K562 (cell line): ENCODE results near the gene PGP. TPM values are rescaled to one million over a fixed set of nuclear protein-coding genes. Genes with fewer than 3 reads are reported as not detected.

Source experiments
- ATAC-seq: fragments of 200-7000 bp; cut with Tn5 transposase; 3 replicates; pipeline ENCODE4 v1.9.1; 2020; ENCODE audit warnings: moderate library complexity
- BruUV-seq: library from RNA; stranded (reverse); fragments of 400-500 nt; replicated peaks from 2 replicates; lab custom pipeline; 2021; lab: Mats Ljungman, UMichigan
- CTCF ChIA-PET: fragments of 300-600 bp; formaldehyde crosslinking; extraction: SDS; loops from one replicate; lab custom pipeline; 2021; ENCODE audit warnings: low intra/inter-chr PET ratio; lab: Yijun Ruan, JAX
- POLR2A ChIA-PET: fragments of 300-600, 350-650 bp; sonication (Branson Sonifier 250); formaldehyde crosslinking; extraction: SDS; loops from one replicate; lab custom pipeline; 2021; ENCODE audit warnings: antibody characterized with exemption, inconsistent platforms; lab: Yijun Ruan, JAX
- DNase-seq, 4 experiments: peaks; one replicate each; pipeline versions ENCODE4 v3.0.0 to v3.0.0-alpha.2; 2011 to 2018; ENCODE audit warnings: low spot score in 3 of 4, mixed read lengths in 3 of 4; ENCODE audit errors: extremely low read depth in 1 of 4
- FAIRE-seq: peaks from 2 replicates; lab custom pipeline; 2011; peaks lifted over from hg19 to GRCh38; lab: Jason Lieb, UNC
- H2AFZ ChIP-seq: 2 replicates; pipeline ENCODE4 v1.6.0; 2011; ENCODE audit warnings: low read depth, low read length, control low read depth, inconsistent platforms
- H3K27ac ChIP-seq: fragments of 200-600 bp; 3 replicates; pipeline ENCODE4 v1.8.0; 2011; ENCODE audit warnings: low read depth, mild to moderate bottlenecking, control low read depth, inconsistent platforms, low read length, moderate library complexity, mixed read lengths; ENCODE audit errors: extremely low read depth
- H3K27me3 ChIP-seq, 2 experiments: fragments of 300-600 bp in 1 of 2; 2 replicates in 1 of 2; 3 replicates in 1 of 2; pipeline versions ENCODE4 v1.6.0 to v1.8.0; 2011; ENCODE audit warnings: inconsistent platforms in 2 of 2, low read length in 2 of 2, mild to moderate bottlenecking in 1 of 2, mixed read lengths in 1 of 2, moderate library complexity in 1 of 2; ENCODE audit not compliant: control insufficient read depth in 2 of 2, insufficient read depth in 2 of 2
- H3K36me3 ChIP-seq: fragments of 300-600 bp; 3 replicates; pipeline ENCODE4 v1.8.0; 2011; ENCODE audit warnings: mild to moderate bottlenecking, low read length, inconsistent platforms; ENCODE audit not compliant: control insufficient read depth, insufficient read depth
- H3K4me1 ChIP-seq, 2 experiments: fragments of 200-600 bp in 1 of 2; replicated peaks in 1 of 2; 2 replicates in 1 of 2; 3 replicates in 1 of 2; pipeline versions ENCODE4 v1.5.1 to v1.8.0; 2011; ENCODE audit warnings: inconsistent platforms in 2 of 2, low read length in 2 of 2, mild to moderate bottlenecking in 1 of 2, mixed read lengths in 1 of 2, moderate library complexity in 1 of 2; ENCODE audit not compliant: control insufficient read depth in 2 of 2, insufficient read depth in 2 of 2
- H3K4me2 ChIP-seq: 2 replicates; pipeline ENCODE4 v1.6.1; 2011; ENCODE audit warnings: low read length, control low read depth, inconsistent platforms, mixed read lengths; ENCODE audit not compliant: insufficient read depth
- H3K4me3 ChIP-seq: fragments of 200-600 bp; sonication (generic), shearing (Covaris generic); 2 replicates; pipeline ENCODE4 v1.5.1; 2016; ENCODE audit warnings: control low read depth, inconsistent platforms
- H3K79me2 ChIP-seq: fragments of 200-600 bp; 3 replicates; pipeline ENCODE4 v1.8.0; 2011; ENCODE audit warnings: low read length, inconsistent platforms; ENCODE audit not compliant: control insufficient read depth, insufficient read depth
- H3K9ac ChIP-seq, 2 experiments: 2 replicates each; pipeline versions ENCODE4 v1.6.0 to v1.6.1; 2011; ENCODE audit warnings: low read depth in 2 of 2, low read length in 2 of 2, control low read depth in 1 of 2, inconsistent platforms in 1 of 2, mild to moderate bottlenecking in 1 of 2, mixed read lengths in 1 of 2; ENCODE audit not compliant: insufficient read depth in 1 of 2
- H3K9me1 ChIP-seq: one replicate; pipeline ENCODE4 v1.6.0; 2011; ENCODE audit warnings: inconsistent platforms, mild to moderate bottlenecking, low read length, moderate library complexity; ENCODE audit not compliant: control insufficient read depth, insufficient read depth
- H3K9me3 ChIP-seq: replicated peaks from 2 replicates; pipeline ENCODE4 v1.5.1; 2011; ENCODE audit warnings: low read depth, low read length, inconsistent platforms; ENCODE audit not compliant: control insufficient read depth, insufficient read depth
- H4K20me1 ChIP-seq: replicated peaks from 2 replicates; pipeline ENCODE4 v1.6.1; 2011; ENCODE audit warnings: low read length, inconsistent platforms, mixed read lengths; ENCODE audit not compliant: control insufficient read depth, insufficient read depth
- KAT7 ChIP-seq: sonication (generic); formaldehyde crosslinking; IDR thresholded peaks from 2 replicates; pipeline ENCODE4 v1.8.0; 2022; ENCODE audit warnings: missing genetic modification reagents, mild to moderate bottlenecking, borderline replicate concordance
- POLR2G ChIP-seq: fragments of 200-400 bp; formaldehyde crosslinking; IDR thresholded peaks from 2 replicates; pipeline ENCODE4 v1.6.1; 2017; ENCODE audit warnings: low read depth, mild to moderate bottlenecking, antibody characterized with exemption, low read length, moderate library complexity
- WHSC1 ChIP-seq: IDR thresholded peaks from one replicate; pipeline ENCODE4 v1.6.1; 2012; ENCODE audit warnings: low read length, control low read depth, inconsistent platforms
- ZBTB33 ChIP-seq: sonication (generic); formaldehyde crosslinking; IDR thresholded peaks from 2 replicates; pipeline ENCODE4 v1.8.1; 2023; ENCODE audit warnings: mild to moderate bottlenecking, missing genetic modification reagents
- WGBS: fragments of 100-300 bp; shearing (Covaris generic); methylation state at CpG from one replicate; pipeline ENCODE4 v1.1.6; 2016; ENCODE audit warnings: low coverage, mixed read lengths; ENCODE audit not compliant: insufficient coverage; ENCODE audit errors: missing lambda C conversion rate; 5-methylcytosine and 5-hydroxymethylcytosine counted together
- in situ Hi-C: fragments of 300-500 bp; cut with MboI; formaldehyde crosslinking; loops from 4 replicates; pipeline ENCODE4 v1.15.0; 2018; ENCODE audit warnings: inconsistent platforms, mixed read lengths
- intact Hi-C: fragments of 100-400 bp; cut with micrococcal nuclease; formaldehyde crosslinking; loops from 2 replicates; pipeline ENCODE4 v1.14.2; 2022
- polyA plus RNA-seq, 8 experiments: library from polyadenylated mRNA; depleted of rRNA in 4 of 8; stranded (reverse) in 5 of 8; unstranded in 3 of 8; fragments of >200 nt; fragmentation: Nextera tagmentation in 2 of 8; fragmentation: Illumina TruSeq in 1 of 8; extraction: Ambion mirVana in 2 of 8; extraction: Trizol in 1 of 8; gene quantifications; 2 replicates each; pipeline versions ENCODE4 v1.2.1 to v1.2.3, GENCODE V29; 2011 to 2014; ENCODE audit warnings: inconsistent platforms in 1 of 8, missing spikeins in 1 of 8
- total RNA-seq, 7 experiments: library from RNA; depleted of rRNA in 6 of 7; stranded (reverse); fragments of >200 nt in 6 of 7; fragmentation: Illumina TruSeq in 2 of 7; extraction: Trizol in 2 of 7; gene quantifications; 2 replicates each; pipeline versions ENCODE4 v1.2.1 to v1.2.3, GENCODE V29; 2011 to 2021; ENCODE audit warnings: low replicate concordance in 1 of 7

Gene PGP
- total and polyA plus RNA-seq, 9 of the 15 experiments (the other 6 are each of a cell fraction or from before 2014, with no cell fraction given): 1.1 to 57.6 (median 19.6) TPM

GRCh38 chr16:2170587-2171435 lies 43.8 kb downstream of the PGP start:
- Histone ChIP-seq H3K9me3 (no peaks in the 10 kb centered on the region), H3K4me1 (peaks cover 0 to 44% of the 10 kb centered on the region in 2 experiments; a peak in 1 of 5 replicates), H4K20me1 (no peaks in the 10 kb centered on the region), H3K27ac (no peak overlapping the region), H3K9me1 (no peaks in the 10 kb centered on the region), H3K27me3 (no peaks in the 10 kb centered on the region), H3K9ac (no peak overlapping the region; a peak in 1 of 4 replicates), H3K79me2 (peaks cover 5% of the 10 kb centered on the region; the same call in 2 of the 3 replicates)
- CTCF ChIA-PET: no interaction called here
- no peak for FAIRE-seq
- no peak for DNase-seq
- intact Hi-C loops: no loop called here
- POLR2A ChIA-PET: no interaction called here
- no peak for ATAC-seq
- BruUV-seq: no TSS peak
- peak; percentile 90 for TF ChIP-seq ZBTB33
- no peak for TF ChIP-seq WHSC1
- peak; percentile 31 for TF ChIP-seq POLR2G
- TF ChIP-seq KAT7 (CRISPR knock-in tag): no peak
- TF ChIP-seq, all 486 proteins: peak for 2
- Histone ChIP-seq H3K4me2 (no peak overlapping the region), H3K4me3 (no peak overlapping the region), H2AFZ (no peak overlapping the region), H3K36me3 (peaks cover 83% of the 10 kb centered on the region)
- 96% methylated on average over 16 of the region's 47 CpGs for WGBS
- in situ Hi-C loops: no loop called here
